HG03175 (cell line): ENCODE data around the gene KLK1.
"Not testable (repeated sequence)": the region's sequence is repeated elsewhere in the genome, so short reads cannot be mapped to it uniquely, and the experiment has no call there.

Experiments used
- ATAC-seq: cut with Tn5 transposase; IDR thresholded peaks from one replicate; pipeline ENCODE4 v1.9.1; 2021; ENCODE audit warnings: mild to moderate bottlenecking, moderate library complexity; ENCODE audit not compliant: unreplicated experiment

The KLK1 gene

GRCh38 chr19:50794074-50794875, 29.3 kb downstream of the KLK1 start:
- ATAC-seq: no peak

- no peak for ATAC-seq
These were observed 30.0 kb downstream of the KLK1 start for GRCh38 chr19:50793558-50794065.

- ATAC-seq: no peak
These were observed 31.0 kb downstream of the KLK1 start for GRCh38 chr19:50792272-50793250.

- no peak for ATAC-seq
These were observed 31.9 kb downstream of the KLK1 start for GRCh38 chr19:50791594-50792271.

GRCh38 chr19:50790922-50791467, 32.6 kb downstream of the KLK1 start:
- no peak for ATAC-seq

GRCh38 chr19:50790396-50790795, 33.2 kb downstream of the KLK1 start, which contains the start of gene ACP4:
TSS of gene ACP4 (plus strand) at chr19:50790415. CDS start at chr19:50790415, 0 bp downstream.
- ATAC-seq: no peak

- ATAC-seq: no peak
These were observed 38.3 kb downstream of the KLK1 start for GRCh38 chr19:50785329-50785728.

GRCh38 chr19:50784710-50785109, 38.9 kb downstream of the KLK1 start:
- ATAC-seq: no peak

GRCh38 chr19:50783848-50784152, 39.8 kb downstream of the KLK1 start:
- ATAC-seq: not testable (repeated sequence)

GRCh38 chr19:50780753-50781435, 42.7 kb downstream of the KLK1 start:
- no peak for ATAC-seq

- no peak for ATAC-seq
These were observed 43.8 kb downstream of the KLK1 start for GRCh38 chr19:50779504-50780457.

GRCh38 chr19:50778906-50779430, 44.6 kb downstream of the KLK1 start:
- ATAC-seq: no peak

GRCh38 chr19:50777830-50778303, 45.7 kb downstream of the KLK1 start:
- ATAC-seq: no peak

GRCh38 chr19:50777261-50777660, 46.3 kb downstream of the KLK1 start:
- no peak for ATAC-seq

- ATAC-seq: no peak
These were observed 47.5 kb downstream of the KLK1 start for GRCh38 chr19:50776131-50776530.

- ATAC-seq: not testable (repeated sequence)
These were observed 50.1 kb downstream of the KLK1 start for GRCh38 chr19:50773454-50773853.

- ATAC-seq: not testable (repeated sequence)
These were observed 50.7 kb downstream of the KLK1 start for GRCh38 chr19:50772912-50773311.

- ATAC-seq: no peak
These were observed 51.1 kb downstream of the KLK1 start for GRCh38 chr19:50772476-50772875.

- ATAC-seq: no peak
These were observed 52.7 kb downstream of the KLK1 start for GRCh38 chr19:50770888-50771287.
